IPS-NIHi7 (cell line): Measurements from ENCODE around the gene ADAMTS18.

Source experiments
- DNase-seq: peaks from one replicate; pipeline ENCODE4 v3.0.0; 2012; ENCODE audit warnings: mixed read lengths; ENCODE audit errors: extremely low spot score

The ADAMTS18 gene

GRCh38 chr16:77437859-77438258, 3.0 kb upstream of the ADAMTS18 start:
- peak; percentile 24 for DNase-seq

GRCh38 chr16:77435272-77435820, 512 bp upstream of the ADAMTS18 start:
- DNase-seq = peak; percentile 28

- DNase-seq = no peak
Measured at GRCh38 chr16:77434022-77434529, 758 bp downstream of the ADAMTS18 start.

GRCh38 chr16:77433146-77433545, 1.7 kb downstream of the ADAMTS18 start:
- DNase-seq = no peak

- DNase-seq = no peak
Measured at GRCh38 chr16:77432264-77432663, 2.6 kb downstream of the ADAMTS18 start.

GRCh38 chr16:77430787-77431585, 3.8 kb downstream of the ADAMTS18 start:
- DNase-seq = no peak

GRCh38 chr16:77430360-77430759, 4.5 kb downstream of the ADAMTS18 start:
- no peak for DNase-seq

- no peak for DNase-seq
Measured at GRCh38 chr16:77424871-77425604, 9.8 kb downstream of the ADAMTS18 start.

GRCh38 chr16:77422196-77422784, 12.5 kb downstream of the ADAMTS18 start:
- DNase-seq = no peak

GRCh38 chr16:77416939-77417480, 17.8 kb downstream of the ADAMTS18 start:
- no peak for DNase-seq

- no peak for DNase-seq
Measured at GRCh38 chr16:77414752-77415231, 20.0 kb downstream of the ADAMTS18 start.

- no peak for DNase-seq
Measured at GRCh38 chr16:77410449-77410848, 24.4 kb downstream of the ADAMTS18 start.

GRCh38 chr16:77409311-77409710, 25.5 kb downstream of the ADAMTS18 start:
- no peak for DNase-seq

- DNase-seq = no peak
Measured at GRCh38 chr16:77408607-77409006, 26.2 kb downstream of the ADAMTS18 start.

- no peak for DNase-seq
Measured at GRCh38 chr16:77406680-77407079, 28.2 kb downstream of the ADAMTS18 start.

GRCh38 chr16:77404775-77405174, 30.1 kb downstream of the ADAMTS18 start:
- DNase-seq = no peak

- no peak for DNase-seq
Measured at GRCh38 chr16:77403732-77404131, 31.1 kb downstream of the ADAMTS18 start.

GRCh38 chr16:77402672-77403071, 32.2 kb downstream of the ADAMTS18 start:
- DNase-seq = no peak

GRCh38 chr16:77402118-77402517, 32.7 kb downstream of the ADAMTS18 start:
- no peak for DNase-seq

GRCh38 chr16:77399546-77399945, 35.3 kb downstream of the ADAMTS18 start:
- DNase-seq = no peak

GRCh38 chr16:77399066-77399465, 35.8 kb downstream of the ADAMTS18 start:
- no peak for DNase-seq

GRCh38 chr16:77398495-77398894, 36.3 kb downstream of the ADAMTS18 start:
- no peak for DNase-seq
